OCI-LY1 (cell line): ENCODE results near the gene MAPK1IP1L.

Source experiments
- H2AFZ ChIP-seq: fragments of 200-600 bp; sonication (generic), shearing (Covaris generic); 2 replicates; pipeline ENCODE4 v1.6.0; 2014; ENCODE audit warnings: antibody characterized with exemption, mild to moderate bottlenecking, low read length
- H3F3A ChIP-seq: fragments of 200-600 bp; sonication (generic), shearing (Covaris generic); 2 replicates; pipeline ENCODE4 v1.6.0; 2014; ENCODE audit warnings: mild to moderate bottlenecking, antibody characterized with exemption, low read length, moderate library complexity; ENCODE audit not compliant: insufficient read depth
- H3K27ac ChIP-seq: fragments of 200-600 bp; sonication (generic); 2 replicates; pipeline ENCODE4 v1.5.1; 2014; ENCODE audit warnings: low read length, mixed run types, mild to moderate bottlenecking, low read depth; ENCODE audit not compliant: poor library complexity, severe bottlenecking
- H3K27me3 ChIP-seq: fragments of 200-600 bp; sonication (generic); 2 replicates; pipeline ENCODE4 v1.6.0; 2014; ENCODE audit warnings: antibody characterized with exemption, mild to moderate bottlenecking, low read length, moderate library complexity; ENCODE audit not compliant: insufficient read depth
- H3K36me3 ChIP-seq: fragments of 200-600 bp; sonication (generic); 2 replicates; pipeline ENCODE4 v1.6.1; 2014; ENCODE audit warnings: mild to moderate bottlenecking, antibody characterized with exemption, low read length, moderate library complexity, mixed read lengths; ENCODE audit not compliant: insufficient read depth
- H3K4me1 ChIP-seq: fragments of 200-600 bp; sonication (generic); 2 replicates; pipeline ENCODE4 v1.5.1; 2014; ENCODE audit warnings: mild to moderate bottlenecking, low read length, moderate library complexity; ENCODE audit not compliant: insufficient read depth, severe bottlenecking
- H3K4me2 ChIP-seq: fragments of 200-600 bp; sonication (generic), shearing (Covaris generic); 2 replicates; pipeline ENCODE4 v1.6.1; 2014; ENCODE audit warnings: low read length
- H3K4me3 ChIP-seq: fragments of 200-600 bp; sonication (generic); 2 replicates; pipeline ENCODE4 v1.5.1; 2014; ENCODE audit warnings: low read length, low read depth, mild to moderate bottlenecking, mixed read lengths; ENCODE audit not compliant: poor library complexity, severe bottlenecking
- H3K79me2 ChIP-seq: fragments of 200-600 bp; shearing (Covaris generic); 2 replicates; pipeline ENCODE4 v1.6.1; 2016; ENCODE audit warnings: mixed run types, low read length, mixed read lengths; ENCODE audit not compliant: insufficient read depth
- H3K9ac ChIP-seq: fragments of 200-600 bp; sonication (generic), shearing (Covaris generic); 2 replicates; pipeline ENCODE4 v1.6.1; 2014; ENCODE audit warnings: mild to moderate bottlenecking, low read length, mixed read lengths
- H3K9me2 ChIP-seq: fragments of 200-600 bp; sonication (generic), shearing (Covaris generic); 2 replicates; pipeline ENCODE4 v1.6.1; 2014; ENCODE audit warnings: low read depth, mild to moderate bottlenecking, low read length, mixed read lengths
- H3K9me3 ChIP-seq: fragments of 200-600 bp; shearing (Covaris generic); 2 replicates; pipeline ENCODE4 v1.6.1; 2014; ENCODE audit warnings: low read length, mixed read lengths
- H4K20me1 ChIP-seq: fragments of 200-600 bp; sonication (generic), shearing (Covaris generic); 2 replicates; pipeline ENCODE4 v1.6.0; 2016; ENCODE audit warnings: mild to moderate bottlenecking, low read length; ENCODE audit not compliant: insufficient read depth
- CTCF ChIP-seq: fragments of 200-600 bp; sonication (generic), shearing (Covaris generic); IDR thresholded peaks from 2 replicates; pipeline ENCODE4 v1.5.1; 2017; ENCODE audit warnings: mild to moderate bottlenecking, antibody characterized with exemption, low read length, moderate library complexity, mixed read lengths
- EZH2 ChIP-seq: fragments of 200-600 bp; sonication (generic), shearing (Covaris generic); IDR thresholded peaks from 2 replicates; pipeline ENCODE4 v1.8.0; 2017; ENCODE audit warnings: borderline replicate concordance, mixed run types, mild to moderate bottlenecking, antibody characterized with exemption, low read length, moderate library complexity, mixed read lengths

MAPK1IP1L gene

GRCh38 chr14:55092341-55092740 is 40.9 kb downstream of the MAPK1IP1L start:
- Histone ChIP-seq H4K20me1 (no peaks in the 10 kb centered on the region), H3K9ac (no peak overlapping the region), H3K27me3 (no peaks in the 10 kb centered on the region), H2AFZ (no peak overlapping the region), H3K27ac (no peak overlapping the region), H3K9me3 (no peaks in the 10 kb centered on the region), H3K36me3 (no peaks in the 10 kb centered on the region), H3K4me2 (no peak overlapping the region), H3K9me2 (no peaks in the 10 kb centered on the region), H3K79me2 (no peaks in the 10 kb centered on the region), H3F3A (no peaks in the 10 kb centered on the region), H3K4me1 (peaks cover 8% of the 10 kb centered on the region), H3K4me3 (no peak overlapping the region)
- TF ChIP-seq EZH2 (no peak), CTCF (no peak)

- no peak for TF ChIP-seq EZH2
- no peak for TF ChIP-seq CTCF
- no peaks in the 10 kb centered on the region for H3K9me2 ChIP-seq
- no peak overlapping the region for H3K4me2 ChIP-seq
- H4K20me1 ChIP-seq, result no peaks in the 10 kb centered on the region
- no peaks in the 10 kb centered on the region for H3K27me3 ChIP-seq
- no peaks in the 10 kb centered on the region for H3K36me3 ChIP-seq
- H3K9ac ChIP-seq, result no peak overlapping the region
- no peak overlapping the region for H3K4me3 ChIP-seq
- no peak overlapping the region for H2AFZ ChIP-seq
- H3K4me1 ChIP-seq, result peaks cover 25% of the 10 kb centered on the region
- no peaks in the 10 kb centered on the region for H3K79me2 ChIP-seq
- no peaks in the 10 kb centered on the region for H3K9me3 ChIP-seq
- H3F3A ChIP-seq, result no peaks in the 10 kb centered on the region
- H3K27ac ChIP-seq, result no peak overlapping the region
Observed at GRCh38 chr14:55094292-55095157, 43.1 kb downstream of the MAPK1IP1L start.

- no peaks in the 10 kb centered on the region for H3K9me2 ChIP-seq
- H3K27ac ChIP-seq, result peak overlapping the region; percentile 36
- no peaks in the 10 kb centered on the region for H3K9me3 ChIP-seq
- H4K20me1 ChIP-seq, result no peaks in the 10 kb centered on the region
- no peaks in the 10 kb centered on the region for H3K36me3 ChIP-seq
- no peaks in the 10 kb centered on the region for H3F3A ChIP-seq
- no peak overlapping the region for H3K4me3 ChIP-seq
- TF ChIP-seq CTCF, result no peak
- H2AFZ ChIP-seq, result peak overlapping the region; percentile 73
- peaks cover 37% of the 10 kb centered on the region for H3K4me1 ChIP-seq
- H3K4me2 ChIP-seq, result no peak overlapping the region
- no peak overlapping the region for H3K9ac ChIP-seq
- no peaks in the 10 kb centered on the region for H3K27me3 ChIP-seq
- no peaks in the 10 kb centered on the region for H3K79me2 ChIP-seq
Observed at GRCh38 chr14:55097881-55098560, 46.6 kb downstream of the MAPK1IP1L start.
